Measurements from ENCODE around the gene ZNF471.

- no peak for TF ChIP-seq CTCF (IDR thresholded peaks at IDR 0.05; ENCODE audit: poor library complexity, severe bottlenecking)
- TF ChIP-seq RAD21 (conservative IDR thresholded peaks at IDR 0.05) = no peak
Observed at GRCh38 chr19:56508290-56508778, 679 bp downstream of the ZNF471 start.
